Right lobe of liver (tissue), 4 donors: ENCODE measurements around the gene TMEM87A.

Experiments
- POLR2A ChIP-seq: fragments of 450-650 bp; IDR thresholded peaks from one replicate; pipeline ENCODE4 v1.6.1; 2017; ENCODE audit warnings: antibody characterized with exemption, mild to moderate bottlenecking
- TF ChIP-seq, protein P1 (sequence below), 4 donors: fragments of 200-600 bp in 3 of 4; fragments of 450-650 bp in 1 of 4; IDR thresholded peaks; one replicate each; pipeline versions ENCODE4 v1.5.1 to v1.8.0; 2016 to 2022; ENCODE audit warnings: antibody characterized with exemption in 4 of 4, mild to moderate bottlenecking in 2 of 4
- donor health status: DM: no; HTN: no; CAD: no.
- donor health status: DM: no; HTN: no; CAD: no.
- donor health status: DM: no; HTN: yes; CAD: no.

DNA sequence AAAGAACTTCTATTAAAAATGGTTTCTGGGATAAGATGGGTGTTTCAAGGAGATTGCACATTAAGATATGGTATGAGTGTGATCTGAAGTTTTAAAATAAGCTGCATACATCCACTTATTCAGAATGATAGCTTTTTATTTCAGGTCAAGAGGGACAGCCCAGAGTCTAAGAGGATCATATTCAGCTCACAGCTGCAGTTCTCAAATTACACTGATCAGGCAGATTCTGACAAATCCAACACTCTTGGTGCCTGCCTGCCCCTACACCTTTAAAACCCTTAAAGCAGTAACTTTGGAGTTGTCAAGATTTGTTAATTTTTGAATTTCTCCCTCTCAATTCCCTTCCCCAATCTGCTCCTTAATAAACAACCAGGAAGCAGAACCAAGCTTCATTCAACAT, 9.1 kb upstream of the TMEM87A start:
- TF ChIP-seq, protein P1, sequence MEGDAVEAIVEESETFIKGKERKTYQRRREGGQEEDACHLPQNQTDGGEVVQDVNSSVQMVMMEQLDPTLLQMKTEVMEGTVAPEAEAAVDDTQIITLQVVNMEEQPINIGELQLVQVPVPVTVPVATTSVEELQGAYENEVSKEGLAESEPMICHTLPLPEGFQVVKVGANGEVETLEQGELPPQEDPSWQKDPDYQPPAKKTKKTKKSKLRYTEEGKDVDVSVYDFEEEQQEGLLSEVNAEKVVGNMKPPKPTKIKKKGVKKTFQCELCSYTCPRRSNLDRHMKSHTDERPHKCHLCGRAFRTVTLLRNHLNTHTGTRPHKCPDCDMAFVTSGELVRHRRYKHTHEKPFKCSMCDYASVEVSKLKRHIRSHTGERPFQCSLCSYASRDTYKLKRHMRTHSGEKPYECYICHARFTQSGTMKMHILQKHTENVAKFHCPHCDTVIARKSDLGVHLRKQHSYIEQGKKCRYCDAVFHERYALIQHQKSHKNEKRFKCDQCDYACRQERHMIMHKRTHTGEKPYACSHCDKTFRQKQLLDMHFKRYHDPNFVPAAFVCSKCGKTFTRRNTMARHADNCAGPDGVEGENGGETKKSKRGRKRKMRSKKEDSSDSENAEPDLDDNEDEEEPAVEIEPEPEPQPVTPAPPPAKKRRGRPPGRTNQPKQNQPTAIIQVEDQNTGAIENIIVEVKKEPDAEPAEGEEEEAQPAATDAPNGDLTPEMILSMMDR (IDR thresholded peaks at IDR 0.05), result no peak
- no peak for TF ChIP-seq POLR2A
